Spinal cord (tissue), 10 donors: Measurements from ENCODE around the gene SIMC1. TPM values are rescaled to one million over a fixed set of nuclear protein-coding genes. Genes with fewer than 3 reads are reported as not detected.
"Not testable (repeated sequence)": the region's sequence is repeated elsewhere in the genome, so short reads cannot be mapped to it uniquely, and the experiment has no call there.

Experiments
- DNase-seq, 6 donors: peaks; one replicate each; pipeline versions ENCODE4 v3.0.0 to v3.0.0-alpha.2; 2013 to 2015; ENCODE audit warnings: low spot score in 6 of 6, low read depth in 4 of 6
- H3K27ac ChIP-seq: one replicate; pipeline ENCODE4 v1.5.1; 2013; ENCODE audit warnings: low read depth, low read length, control low read depth
- H3K27me3 ChIP-seq: one replicate; pipeline ENCODE4 v1.6.1; 2013; ENCODE audit warnings: low read length; ENCODE audit not compliant: control insufficient read depth, insufficient read depth
- H3K36me3 ChIP-seq: one replicate; pipeline ENCODE4 v1.6.1; 2013; ENCODE audit warnings: low read length; ENCODE audit not compliant: control insufficient read depth, insufficient read depth
- H3K4me1 ChIP-seq: one replicate; pipeline ENCODE4 v1.6.1; 2013; ENCODE audit warnings: low read length; ENCODE audit not compliant: control insufficient read depth, insufficient read depth
- H3K4me3 ChIP-seq: one replicate; pipeline ENCODE4 v1.5.1; 2013; ENCODE audit warnings: low read depth, low read length, control low read depth
- H3K9me3 ChIP-seq: one replicate; pipeline ENCODE4 v1.6.1; 2013; ENCODE audit warnings: low read length; ENCODE audit not compliant: control insufficient read depth, insufficient read depth
- WGBS: methylation state at CpG from one replicate; pipeline ENCODE4 v1.1.5; 2013; ENCODE audit warnings: missing lambda C conversion rate; ENCODE audit not compliant: insufficient coverage; 5-methylcytosine and 5-hydroxymethylcytosine counted together
- polyA plus RNA-seq, 2 donors: library from polyadenylated mRNA; unstranded; fragments of 120-200 nt; gene quantifications; one replicate each; pipeline ENCODE4 v1.2.1, GENCODE V29; 2013; ENCODE audit not compliant: insufficient read length in 2 of 2
- total RNA-seq, 2 donors: library from RNA; depleted of rRNA in 1 of 2; stranded (reverse); fragments of 120-200 nt in 1 of 2; fragments of >200 nt in 1 of 2; gene quantifications; one replicate each; pipeline versions ENCODE4 v1.2.3 to v1.2.4, GENCODE V29; 2013 to 2014
- donor health status: healthy.

The SIMC1 gene
- total and polyA plus RNA-seq, 4 donors, result 12.7 to 29.2 (median 22.7) TPM

DNA sequence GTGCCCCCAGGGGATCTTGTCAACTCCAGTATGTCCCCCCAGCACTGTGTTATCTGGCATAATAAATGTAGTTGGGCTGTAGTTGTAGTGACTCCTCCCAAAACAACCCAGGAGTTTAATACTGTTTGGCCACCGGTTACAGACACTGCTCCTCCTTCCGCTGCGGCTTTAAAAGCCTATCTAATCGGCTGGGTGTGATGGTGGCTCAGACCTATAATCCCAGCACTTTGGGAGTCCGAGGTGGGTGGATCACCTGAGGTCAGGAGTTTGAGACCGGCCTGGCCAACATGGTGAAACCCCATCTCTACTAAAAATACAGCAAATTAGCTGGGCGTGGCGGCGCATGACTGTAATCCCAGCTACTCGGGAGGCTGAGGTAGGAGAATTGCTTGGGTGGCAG lies 34.7 kb upstream of the SIMC1 start:
- H3K36me3 ChIP-seq, H3K27me3 ChIP-seq, H3K4me1 ChIP-seq, H3K4me3 ChIP-seq, H3K27ac ChIP-seq, DNase-seq, H3K9me3 ChIP-seq: not testable (repeated sequence)
- WGBS, result no CpG with 5 or more reads among the region's 10 CpGs

DNA sequence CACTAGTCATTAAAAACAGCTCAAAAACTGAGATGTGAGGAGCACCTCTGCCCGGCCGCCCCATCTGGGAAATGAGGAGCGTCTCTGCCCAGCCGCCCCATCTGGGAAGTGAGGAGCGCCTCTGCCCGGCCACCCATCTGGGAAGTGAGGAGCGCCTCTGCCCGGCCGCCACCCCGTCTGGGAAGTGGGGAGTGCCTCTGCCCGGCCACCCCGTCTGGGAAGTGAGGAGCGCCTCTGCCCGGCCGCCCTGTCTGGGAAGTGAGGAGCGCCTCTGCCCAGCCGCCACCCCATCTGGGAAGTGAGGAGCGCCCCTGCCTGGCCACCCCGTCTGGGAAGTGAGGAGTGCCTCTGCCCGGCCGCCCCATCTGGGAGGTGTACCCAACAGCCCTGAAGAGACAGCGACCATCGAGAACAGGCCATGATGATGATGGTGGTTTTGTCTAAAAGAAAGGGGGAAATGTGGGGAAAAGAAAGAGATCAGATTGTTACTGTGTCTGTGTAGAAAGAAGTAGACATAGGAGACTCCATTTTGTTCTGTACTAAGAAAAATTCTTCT lies 23.7 kb upstream of the SIMC1 start:
- not testable (repeated sequence) for H3K36me3 ChIP-seq, H3K27me3 ChIP-seq, H3K4me3 ChIP-seq, DNase-seq, H3K27ac ChIP-seq, H3K9me3 ChIP-seq, H3K4me1 ChIP-seq
- 98% methylated on average over 7 of the region's 23 CpGs for WGBS

- DNase-seq, H3K27me3 ChIP-seq, H3K36me3 ChIP-seq, H3K4me1 ChIP-seq, H3K9me3 ChIP-seq, H3K4me3 ChIP-seq, H3K27ac ChIP-seq: not testable (repeated sequence)
- WGBS, result 30% methylated on average over 2 of the region's 9 CpGs
Observed at GRCh38 chr5:176216393-176216916, 21.8 kb upstream of the SIMC1 start.

- H3K27ac ChIP-seq, H3K27me3 ChIP-seq, H3K36me3 ChIP-seq, H3K4me3 ChIP-seq, H3K4me1 ChIP-seq, H3K9me3 ChIP-seq: not testable (repeated sequence)
- peak in 2 of 6 donors; percentile 32 to 49 for DNase-seq
- no CpG with 5 or more reads among the region's 5 CpGs for WGBS
Observed at GRCh38 chr5:176217188-176217729, 21.0 kb upstream of the SIMC1 start.

DNA sequence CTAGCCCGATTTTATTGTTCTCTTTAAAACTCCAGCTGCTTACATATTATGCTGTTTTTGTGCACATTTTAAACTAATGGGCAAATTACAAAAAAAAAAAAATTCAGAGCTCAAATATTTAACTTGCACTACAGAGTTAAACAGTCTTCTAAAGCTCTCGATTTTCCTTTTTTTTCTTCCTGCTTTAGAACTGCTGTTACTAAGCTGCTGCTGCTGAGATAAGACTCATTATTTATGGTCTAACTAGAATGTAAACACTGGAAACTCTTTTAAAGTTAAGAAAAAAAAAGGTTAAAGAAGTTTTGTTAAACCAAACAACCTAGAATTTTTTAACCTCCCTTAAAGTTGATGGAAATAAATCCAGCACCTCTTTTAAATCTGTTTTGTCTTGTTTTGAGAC lies 20.5 kb upstream of the SIMC1 start:
- not testable (repeated sequence) for H3K36me3 ChIP-seq, H3K4me3 ChIP-seq, H3K27ac ChIP-seq, DNase-seq, H3K27me3 ChIP-seq, H3K4me1 ChIP-seq, H3K9me3 ChIP-seq
- no CpG with 5 or more reads among the region's 2 CpGs for WGBS

DNA sequence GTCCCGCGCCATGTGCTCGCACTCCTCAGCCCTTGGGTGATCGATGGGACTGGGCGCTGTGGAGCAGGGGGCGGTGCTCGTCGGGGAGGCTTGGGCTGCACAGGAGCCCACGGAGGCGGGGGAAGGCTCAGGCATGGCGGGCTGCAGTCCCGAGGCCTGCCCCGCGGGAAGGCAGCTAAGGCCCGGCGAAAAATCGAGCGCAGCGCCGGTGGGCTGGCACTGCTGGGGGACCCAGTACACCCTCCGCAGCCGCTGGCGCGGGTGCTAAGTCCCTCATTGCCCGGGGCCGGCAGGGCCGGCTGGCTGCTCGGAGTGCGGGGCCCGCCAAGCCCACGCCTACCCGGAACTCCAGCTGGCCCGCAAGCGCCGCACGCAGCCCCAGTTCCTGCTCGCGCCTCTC lies 16.2 kb upstream of the SIMC1 start:
- H3K9me3 ChIP-seq, H3K4me1 ChIP-seq, H3K4me3 ChIP-seq, H3K36me3 ChIP-seq, H3K27me3 ChIP-seq, H3K27ac ChIP-seq, DNase-seq: not testable (repeated sequence)
- 98% methylated on average over 24 of the region's 38 CpGs for WGBS

- no CpG with 5 or more reads among the region's 1 CpG for WGBS
- H3K36me3 ChIP-seq, H3K27ac ChIP-seq, DNase-seq, H3K4me3 ChIP-seq, H3K27me3 ChIP-seq, H3K9me3 ChIP-seq, H3K4me1 ChIP-seq: not testable (repeated sequence)
Observed at GRCh38 chr5:176228358-176228757, 9.9 kb upstream of the SIMC1 start.

DNA sequence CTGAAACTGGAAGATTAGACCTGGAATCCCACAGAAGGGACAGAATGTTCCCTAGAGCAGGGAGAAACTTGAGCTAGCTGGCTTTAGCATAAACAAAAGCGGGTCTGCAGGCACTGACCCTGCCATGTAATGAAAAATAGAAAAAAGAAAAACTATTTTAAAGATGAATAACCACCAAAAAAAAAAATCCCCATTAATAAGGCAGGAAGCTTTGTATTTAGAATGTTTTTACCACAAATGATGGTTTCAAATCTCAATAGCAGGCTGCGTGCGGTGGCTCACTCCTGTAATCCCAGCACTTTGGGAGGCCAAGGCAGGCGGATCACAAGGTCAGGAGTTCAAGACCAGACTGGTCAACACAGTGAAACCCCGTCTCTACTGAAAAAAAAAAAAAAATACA lies 5.0 kb upstream of the SIMC1 start:
- H3K9me3 ChIP-seq, DNase-seq, H3K4me3 ChIP-seq, H3K27me3 ChIP-seq, H3K27ac ChIP-seq, H3K36me3 ChIP-seq, H3K4me1 ChIP-seq: not testable (repeated sequence)
- WGBS, result 92% methylated on average over 3 of the region's 5 CpGs

- H3K36me3 ChIP-seq, H3K4me1 ChIP-seq, H3K27ac ChIP-seq, H3K4me3 ChIP-seq, H3K9me3 ChIP-seq, H3K27me3 ChIP-seq: not testable (repeated sequence)
- 40% methylated on average over 1 of the region's 1 CpG for WGBS
- peak in 3 of 6 donors; percentile 14 to 84 (median 63) for DNase-seq
Observed at GRCh38 chr5:176235155-176235554, 3.1 kb upstream of the SIMC1 start.

GRCh38 chr5:176238645-176239283 lies 540 bp downstream of the SIMC1 start:
- H3K4me3 ChIP-seq, H3K9me3 ChIP-seq, DNase-seq, H3K4me1 ChIP-seq, H3K27me3 ChIP-seq, H3K27ac ChIP-seq, H3K36me3 ChIP-seq: not testable (repeated sequence)
- no CpG with 5 or more reads among the region's 59 CpGs for whole genome bisulfite sequencing
